WERI-Rb-1 (cell line): Measurements from ENCODE around the gene DYNC1H1.
"Not testable (repeated sequence)": the region's sequence is repeated elsewhere in the genome, so short reads cannot be mapped to it uniquely, and the experiment has no call there.

Source experiments
- DNase-seq: peaks from one replicate; pipeline ENCODE4 v3.0.0-alpha.2; 2020
- H3K27ac ChIP-seq: fragments of 250-450 bp; sonication (Bioruptor Pico); 2 replicates; pipeline ENCODE4 v1.5.1; 2020; ENCODE audit warnings: mild to moderate bottlenecking, moderate library complexity
- H3K27me3 ChIP-seq: fragments of 250-450 bp; sonication (Bioruptor Pico); 2 replicates; pipeline ENCODE4 v1.5.1; 2021; ENCODE audit warnings: mild to moderate bottlenecking, low read depth, moderate library complexity; ENCODE audit not compliant: insufficient read depth, severe bottlenecking
- H3K36me3 ChIP-seq: fragments of 250-450 bp; sonication (Bioruptor Pico); 2 replicates; pipeline ENCODE4 v1.5.1; 2020; ENCODE audit warnings: mild to moderate bottlenecking, moderate library complexity
- H3K4me3 ChIP-seq: 2 replicates; pipeline ENCODE4 v1.5.1; 2011; ENCODE audit warnings: low read depth, mild to moderate bottlenecking, control low read depth, low read length
- H3K9me3 ChIP-seq: fragments of 250-450 bp; sonication (Bioruptor Pico); 2 replicates; pipeline ENCODE4 v1.5.1; 2021; ENCODE audit warnings: mild to moderate bottlenecking, moderate library complexity; ENCODE audit not compliant: severe bottlenecking
- CTCF ChIP-seq: IDR thresholded peaks from 2 replicates; pipeline ENCODE4 v1.5.1; 2011; ENCODE audit warnings: low read depth, mild to moderate bottlenecking, control low read depth, inconsistent platforms, low read length

DYNC1H1 gene

GRCh38 chr14:102081231-102082080 is 117.1 kb downstream of the DYNC1H1 start:
- DNase-seq = no peak
- Histone ChIP-seq H3K27ac (no peak overlapping the region), H3K9me3 (no peaks in the 10 kb centered on the region), H3K36me3 (peaks cover 84% of the 10 kb centered on the region), H3K4me3 (no peak overlapping the region), H3K27me3 (no peaks in the 10 kb centered on the region)
- TF ChIP-seq CTCF = no peak

- H3K27ac ChIP-seq, H3K27me3 ChIP-seq, H3K9me3 ChIP-seq, DNase-seq: not testable (repeated sequence)
- H3K36me3 ChIP-seq = peaks cover 67% of the 10 kb centered on the region
- peak overlapping the region; percentile 77 for H3K4me3 ChIP-seq
Measured at GRCh38 chr14:102084522-102084921, 120.1 kb downstream of the DYNC1H1 start.

DNA sequence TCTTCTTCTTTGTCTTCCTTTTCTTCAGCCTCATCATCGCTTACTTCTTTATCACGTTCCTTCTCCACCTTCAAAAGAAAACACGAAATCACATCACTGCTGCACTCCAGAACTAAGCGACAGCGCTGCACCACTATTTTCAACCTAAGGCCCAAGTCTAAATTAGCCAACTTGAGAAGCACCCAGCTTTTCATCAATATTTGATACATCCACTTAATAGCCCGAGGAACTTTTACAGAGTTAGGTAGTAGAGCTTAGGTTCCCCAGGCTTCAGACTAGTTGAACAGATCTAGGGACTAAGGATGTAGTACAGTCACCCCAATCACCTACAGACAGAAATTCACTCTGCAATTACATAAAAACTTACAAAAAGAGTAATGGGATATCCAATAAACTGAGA is 120.6 kb downstream of the DYNC1H1 start:
- Histone ChIP-seq H3K9me3 (no peaks in the 10 kb centered on the region), H3K36me3 (peaks cover 62% of the 10 kb centered on the region), H3K4me3 (peak overlapping the region; percentile 77), H3K27me3 (no peaks in the 10 kb centered on the region), H3K27ac (no peak overlapping the region)
- TF ChIP-seq CTCF = no peak
- no peak for DNase-seq

DNA sequence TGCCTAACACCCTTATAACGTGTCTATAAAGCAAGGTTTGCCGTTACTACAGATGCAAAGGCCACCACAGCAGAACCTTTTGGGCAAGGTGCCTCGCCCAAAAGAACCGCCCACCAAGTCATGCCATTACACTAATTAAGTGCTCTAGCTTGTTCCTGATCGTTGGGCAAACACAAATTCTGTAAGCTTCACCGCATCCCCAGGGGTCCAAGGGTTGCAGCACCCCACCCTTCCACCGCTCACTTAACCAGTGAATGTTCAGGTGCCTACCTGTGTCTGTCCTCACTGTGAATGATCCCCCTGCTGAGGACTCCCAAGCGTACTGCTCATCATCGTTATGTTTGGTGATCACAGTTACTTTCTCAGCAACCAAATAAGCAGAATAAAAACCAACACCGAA is 121.1 kb downstream of the DYNC1H1 start:
- Histone ChIP-seq H3K4me3 (peak overlapping the region; percentile 77), H3K27me3 (no peaks in the 10 kb centered on the region), H3K27ac (no peak overlapping the region), H3K36me3 (peaks cover 57% of the 10 kb centered on the region), H3K9me3 (no peaks in the 10 kb centered on the region)
- DNase-seq = no peak
- no peak for TF ChIP-seq CTCF

DNA sequence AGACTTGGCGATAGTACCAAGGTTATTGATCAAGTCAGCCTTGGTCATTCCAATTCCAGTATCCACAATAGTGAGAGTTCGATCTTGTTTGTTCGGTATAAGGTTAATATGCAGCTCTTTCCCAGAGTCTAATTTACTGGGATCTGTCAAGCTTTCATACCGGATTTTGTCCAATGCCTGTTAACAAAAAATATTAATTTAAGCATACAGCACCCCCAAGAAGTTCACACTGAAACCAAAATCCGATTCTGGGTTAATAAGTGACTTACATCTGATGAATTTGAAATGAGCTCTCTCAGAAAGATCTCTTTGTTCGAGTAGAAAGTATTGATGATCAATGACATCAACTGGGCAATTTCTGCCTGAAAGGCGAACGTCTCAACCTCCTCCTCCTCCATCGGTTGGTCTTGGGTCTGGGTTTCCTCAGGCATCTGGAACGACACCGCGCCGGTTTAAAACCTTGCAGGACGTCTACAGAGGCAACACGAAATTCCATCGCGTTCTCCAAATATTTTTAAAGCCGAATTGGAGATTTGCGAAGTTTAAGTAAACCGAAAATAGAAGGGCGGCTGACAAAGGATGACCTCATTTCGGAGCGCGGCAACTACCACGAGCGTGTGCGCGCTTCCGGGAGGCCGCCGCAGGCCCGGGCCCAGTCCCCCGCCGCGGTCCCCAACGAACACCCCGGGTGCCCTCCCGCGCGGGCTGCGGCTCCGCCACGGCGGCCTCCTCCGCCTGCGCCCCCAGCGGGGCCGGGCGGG is 121.8 kb downstream of the DYNC1H1 start:
- no peak for DNase-seq
- peaks cover 51% of the 10 kb centered on the region for H3K36me3 ChIP-seq
- no peak for TF ChIP-seq CTCF
- H3K4me3 ChIP-seq = peak overlapping the region; percentile 77
- H3K9me3 ChIP-seq = no peaks in the 10 kb centered on the region
- peak overlapping the region; percentile 96 for H3K27ac ChIP-seq
- no peaks in the 10 kb centered on the region for H3K27me3 ChIP-seq

GRCh38 chr14:102086709-102086971 is 122.3 kb downstream of the DYNC1H1 start:
- Histone ChIP-seq H3K9me3 (no peaks in the 10 kb centered on the region), H3K27me3 (no peaks in the 10 kb centered on the region), H3K36me3 (peaks cover 47% of the 10 kb centered on the region), H3K4me3 (peak overlapping the region; percentile 77), H3K27ac (peak overlapping the region; percentile 96)
- TF ChIP-seq CTCF = no peak
- DNase-seq = no peak
